Mucosa of stomach (tissue), 1 donor: ENCODE data around the gene ASAH2.

Experiments used
- H3K27me3 ChIP-seq: one replicate; pipeline ENCODE4 v1.7.0; 2013; ENCODE audit warnings: mild to moderate bottlenecking, low read length; ENCODE audit not compliant: control insufficient read depth, insufficient read depth
- H3K36me3 ChIP-seq: one replicate; pipeline ENCODE4 v1.7.0; 2013; ENCODE audit warnings: low read length; ENCODE audit not compliant: control insufficient read depth, insufficient read depth
- H3K4me1 ChIP-seq: one replicate; pipeline ENCODE4 v1.7.0; 2013; ENCODE audit warnings: mild to moderate bottlenecking, low read length; ENCODE audit not compliant: control insufficient read depth, insufficient read depth
- H3K4me3 ChIP-seq: one replicate; pipeline ENCODE4 v1.7.0; 2013; ENCODE audit warnings: low read length
- H3K9ac ChIP-seq: one replicate; pipeline ENCODE4 v1.7.0; 2013; ENCODE audit warnings: mild to moderate bottlenecking, low read length, moderate library complexity
- H3K9me3 ChIP-seq: one replicate; pipeline ENCODE4 v1.7.0; 2013; ENCODE audit warnings: mild to moderate bottlenecking, low read length, moderate library complexity; ENCODE audit not compliant: control insufficient read depth
- donor health status: Pancreatic carcinoma.

Gene ASAH2

DNA sequence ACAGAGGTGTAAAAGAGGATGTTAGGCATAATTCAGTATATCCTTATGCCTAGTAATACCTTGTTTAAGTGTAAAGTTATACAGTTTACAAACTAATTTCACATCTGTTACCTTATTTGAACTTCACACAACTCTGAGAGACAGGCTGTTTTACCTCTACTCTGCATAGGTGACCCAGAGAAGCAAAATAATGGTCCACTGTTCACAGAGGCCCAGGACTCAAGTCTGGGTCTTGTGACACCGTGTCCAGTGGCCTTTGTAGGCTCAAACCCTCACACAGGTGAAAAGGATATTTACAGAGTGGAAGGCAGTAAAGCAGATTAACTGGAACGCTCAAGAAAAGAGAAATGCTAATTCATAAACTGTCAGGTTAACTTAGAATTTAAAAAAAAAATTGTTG, 32.1 kb downstream of the ASAH2 start:
- no peaks in the 10 kb centered on the region for H3K36me3 ChIP-seq
- no peak overlapping the region for H3K4me3 ChIP-seq
- no peak overlapping the region for H3K9ac ChIP-seq
- peaks cover 7% of the 10 kb centered on the region for H3K4me1 ChIP-seq
- no peaks in the 10 kb centered on the region for H3K9me3 ChIP-seq
- H3K27me3 ChIP-seq = no peaks in the 10 kb centered on the region

DNA sequence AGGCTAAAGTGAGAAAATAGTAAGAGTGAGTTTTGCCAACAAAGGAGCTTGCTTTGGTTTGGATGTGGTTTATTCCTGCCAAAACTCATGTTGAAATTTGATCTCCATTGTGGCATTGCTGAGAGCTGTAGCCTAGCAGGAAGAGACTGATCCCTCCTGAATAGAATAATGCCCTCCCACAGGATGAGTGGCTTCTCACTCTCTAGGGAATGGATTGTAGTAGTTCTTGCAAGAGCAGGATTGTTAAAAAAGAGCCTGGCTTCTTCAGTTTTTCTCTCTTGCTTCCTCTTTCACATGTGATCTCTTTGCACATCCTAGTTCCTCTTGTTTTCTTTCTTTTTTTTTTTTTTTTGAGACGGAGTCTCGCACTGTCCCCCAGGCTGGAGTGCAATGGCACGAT, 34.4 kb downstream of the ASAH2 start:
- Histone ChIP-seq H3K9me3 (no peaks in the 10 kb centered on the region), H3K4me1 (peaks cover 7% of the 10 kb centered on the region), H3K4me3 (no peak overlapping the region), H3K9ac (no peak overlapping the region), H3K36me3 (no peaks in the 10 kb centered on the region), H3K27me3 (no peaks in the 10 kb centered on the region)

DNA sequence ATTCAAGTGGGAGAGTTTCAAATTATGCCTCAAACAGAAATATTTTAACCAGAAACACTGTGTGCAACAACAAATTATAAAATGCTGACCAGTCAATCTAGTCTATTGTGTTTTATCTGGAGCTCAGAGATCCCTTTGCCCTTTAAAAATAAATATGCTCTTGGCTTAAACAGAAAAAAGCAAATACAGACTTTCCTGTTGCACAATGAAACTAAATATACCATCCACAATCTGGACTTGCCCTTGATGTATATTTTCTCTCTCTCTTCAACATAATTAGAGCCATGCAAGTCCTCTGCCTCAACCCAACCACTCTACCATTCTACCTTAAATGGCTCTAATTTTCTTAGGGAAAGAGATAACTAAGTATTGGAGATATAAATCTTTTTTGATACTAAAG, 34.9 kb downstream of the ASAH2 start:
- no peaks in the 10 kb centered on the region for H3K27me3 ChIP-seq
- H3K9ac ChIP-seq = no peak overlapping the region
- no peaks in the 10 kb centered on the region for H3K9me3 ChIP-seq
- no peaks in the 10 kb centered on the region for H3K36me3 ChIP-seq
- peaks cover 7% of the 10 kb centered on the region for H3K4me1 ChIP-seq
- no peak overlapping the region for H3K4me3 ChIP-seq

DNA sequence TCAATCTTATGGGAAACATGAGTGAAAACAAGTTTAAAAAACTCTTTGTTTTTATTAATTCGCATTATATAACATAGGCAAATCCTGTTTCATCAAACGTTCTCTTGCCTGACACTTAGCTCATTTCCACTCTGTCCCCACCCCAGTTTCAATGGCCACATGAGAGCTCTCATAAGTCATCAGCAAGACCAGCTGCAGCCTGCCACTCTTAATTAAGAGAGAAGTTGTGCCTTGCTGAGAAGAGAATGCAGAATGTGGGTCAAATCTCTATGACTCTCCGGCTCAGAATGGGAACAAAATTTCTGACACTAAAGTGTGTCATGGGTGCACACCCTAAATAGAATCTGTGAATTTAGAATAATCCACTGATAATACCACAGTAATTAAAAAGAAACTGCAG, 39.6 kb downstream of the ASAH2 start:
- H3K36me3 ChIP-seq = no peaks in the 10 kb centered on the region
- no peak overlapping the region for H3K4me3 ChIP-seq
- no peaks in the 10 kb centered on the region for H3K27me3 ChIP-seq
- no peaks in the 10 kb centered on the region for H3K4me1 ChIP-seq
- H3K9ac ChIP-seq = no peak overlapping the region
- no peaks in the 10 kb centered on the region for H3K9me3 ChIP-seq

DNA sequence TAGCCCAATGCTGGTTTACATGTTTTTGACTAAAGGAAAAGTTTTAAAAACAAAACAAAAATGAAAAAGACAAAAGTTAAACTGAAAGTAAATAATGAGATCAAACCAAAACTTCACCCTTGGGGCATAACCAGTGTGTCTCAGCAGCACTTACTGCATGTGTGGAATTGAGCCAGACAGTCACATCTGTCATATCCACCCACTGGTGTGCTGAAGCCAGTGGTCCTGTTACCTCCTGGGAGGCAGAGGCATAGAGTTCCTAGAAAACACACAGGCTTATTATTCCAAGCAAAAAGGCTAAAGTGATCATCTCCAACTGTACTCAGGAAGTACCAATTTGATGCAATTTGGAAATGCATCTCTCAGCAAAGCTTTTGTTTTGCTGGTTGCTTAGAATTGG, 40.4 kb downstream of the ASAH2 start:
- no peaks in the 10 kb centered on the region for H3K36me3 ChIP-seq
- no peak overlapping the region for H3K9ac ChIP-seq
- no peaks in the 10 kb centered on the region for H3K27me3 ChIP-seq
- H3K4me3 ChIP-seq = no peak overlapping the region
- H3K4me1 ChIP-seq = no peaks in the 10 kb centered on the region
- no peaks in the 10 kb centered on the region for H3K9me3 ChIP-seq
